ENCODE results near the gene CUL5. TPM values are rescaled to one million over a fixed set of nuclear protein-coding genes. Genes with fewer than 3 reads are reported as not detected.

The CUL5 gene
- polyA plus RNA-seq, 1 of the 3 experiments (the other 2 are of a cell fraction) = 8.0 TPM

DNA sequence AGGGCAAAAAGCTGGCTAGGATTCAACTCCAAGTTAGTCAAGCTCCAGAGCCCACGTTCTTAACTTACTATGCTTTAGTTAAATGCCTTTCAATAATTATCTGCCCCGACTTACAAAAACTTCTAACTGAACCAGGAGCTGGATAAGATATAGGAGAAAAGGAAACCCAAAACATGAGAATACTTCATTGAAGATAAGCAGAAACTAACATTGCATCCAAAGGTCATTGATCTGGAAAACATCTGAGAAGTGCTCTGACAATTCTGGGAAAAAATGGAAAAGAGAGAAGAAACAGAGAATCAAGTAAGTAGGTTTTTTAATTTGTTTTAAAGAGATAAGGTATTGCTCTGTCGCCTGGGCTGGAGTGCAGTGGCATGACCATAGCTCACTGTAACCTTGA is 139.9 kb downstream of the CUL5 start:
- no peak for DNase-seq
- H3K36me3 ChIP-seq (replicated peaks in 1 of 2; ENCODE audit: control insufficient read depth in 1 of 2, insufficient read depth in 2 of 2, low read length in 1 of 2) = peaks cover 66 to 78% of the 10 kb centered on the region in 2 experiments
- H4K20me1 ChIP-seq (ENCODE audit: insufficient read depth) = no peaks in the 10 kb centered on the region
- no peak overlapping the region; a peak in 1 of 4 replicates for H3K27ac ChIP-seq (ENCODE audit: low read depth in 2 of 2, low read length in 1 of 2)
- H3K4me2 ChIP-seq = no peak overlapping the region
- H3K9ac ChIP-seq = no peak overlapping the region
- ChIA-PET POLR2A (no interaction called here), CTCF (no interaction called here)
- H3K79me2 ChIP-seq (ENCODE audit: insufficient read depth) = no peaks in the 10 kb centered on the region
- H3K4me1 ChIP-seq (ENCODE audit: control insufficient read depth in 1 of 2, insufficient read depth in 2 of 2, low read depth in 1 of 2, low read length in 1 of 2) = peaks cover 0 to 2% of the 10 kb centered on the region in 2 experiments; a peak in 1 of 4 replicates
- H2AFZ ChIP-seq (ENCODE audit: low read depth) = no peak overlapping the region
- 77% methylated on average over 3 of the region's 3 CpGs for WGBS (ENCODE audit: low lambda C conversion rate)
- H3F3A ChIP-seq (replicated peaks; ENCODE audit: insufficient read depth) = no peaks in the 10 kb centered on the region
- H3K27me3 ChIP-seq (ENCODE audit: insufficient read depth) = no peaks in the 10 kb centered on the region
- H3K4me3 ChIP-seq (ENCODE audit: low read depth in 2 of 2, low read length in 1 of 2) = no peak overlapping the region
- TF ChIP-seq FOSL2 (IDR thresholded peaks at IDR 0.05; ENCODE audit: borderline replicate concordance, low read depth) = no peak
- no peak for TF ChIP-seq MEF2A (IDR thresholded peaks at IDR 0.05; ENCODE audit: borderline replicate concordance, low read depth)
- TF ChIP-seq, protein P1, sequence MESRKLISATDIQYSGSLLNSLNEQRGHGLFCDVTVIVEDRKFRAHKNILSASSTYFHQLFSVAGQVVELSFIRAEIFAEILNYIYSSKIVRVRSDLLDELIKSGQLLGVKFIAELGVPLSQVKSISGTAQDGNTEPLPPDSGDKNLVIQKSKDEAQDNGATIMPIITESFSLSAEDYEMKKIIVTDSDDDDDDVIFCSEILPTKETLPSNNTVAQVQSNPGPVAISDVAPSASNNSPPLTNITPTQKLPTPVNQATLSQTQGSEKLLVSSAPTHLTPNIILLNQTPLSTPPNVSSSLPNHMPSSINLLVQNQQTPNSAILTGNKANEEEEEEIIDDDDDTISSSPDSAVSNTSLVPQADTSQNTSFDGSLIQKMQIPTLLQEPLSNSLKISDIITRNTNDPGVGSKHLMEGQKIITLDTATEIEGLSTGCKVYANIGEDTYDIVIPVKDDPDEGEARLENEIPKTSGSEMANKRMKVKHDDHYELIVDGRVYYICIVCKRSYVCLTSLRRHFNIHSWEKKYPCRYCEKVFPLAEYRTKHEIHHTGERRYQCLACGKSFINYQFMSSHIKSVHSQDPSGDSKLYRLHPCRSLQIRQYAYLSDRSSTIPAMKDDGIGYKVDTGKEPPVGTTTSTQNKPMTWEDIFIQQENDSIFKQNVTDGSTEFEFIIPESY (IDR thresholded peaks at IDR 0.05; ENCODE audit: borderline replicate concordance, low read depth) = no peak
- TF ChIP-seq, protein P2, sequence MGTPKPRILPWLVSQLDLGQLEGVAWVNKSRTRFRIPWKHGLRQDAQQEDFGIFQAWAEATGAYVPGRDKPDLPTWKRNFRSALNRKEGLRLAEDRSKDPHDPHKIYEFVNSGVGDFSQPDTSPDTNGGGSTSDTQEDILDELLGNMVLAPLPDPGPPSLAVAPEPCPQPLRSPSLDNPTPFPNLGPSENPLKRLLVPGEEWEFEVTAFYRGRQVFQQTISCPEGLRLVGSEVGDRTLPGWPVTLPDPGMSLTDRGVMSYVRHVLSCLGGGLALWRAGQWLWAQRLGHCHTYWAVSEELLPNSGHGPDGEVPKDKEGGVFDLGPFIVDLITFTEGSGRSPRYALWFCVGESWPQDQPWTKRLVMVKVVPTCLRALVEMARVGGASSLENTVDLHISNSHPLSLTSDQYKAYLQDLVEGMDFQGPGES (IDR thresholded peaks at IDR 0.05; ENCODE audit: low read depth, low read length) = no peak
- TF ChIP-seq FOXM1 (IDR thresholded peaks at IDR 0.05; ENCODE audit: low read depth) = no peak
- TF ChIP-seq FOXJ3 (CRISPR knock-in tag; IDR thresholded peaks at IDR 0.05) = no peak
- TF ChIP-seq RCOR1 (IDR thresholded peaks at IDR 0.05; ENCODE audit: low read length) = no peak
- TF ChIP-seq NFIC (IDR thresholded peaks at IDR 0.05; ENCODE audit: borderline replicate concordance) = no peak
- no peaks in the 10 kb centered on the region for H3K9me3 ChIP-seq
- H3K9me2 ChIP-seq = no peaks in the 10 kb centered on the region

DNA sequence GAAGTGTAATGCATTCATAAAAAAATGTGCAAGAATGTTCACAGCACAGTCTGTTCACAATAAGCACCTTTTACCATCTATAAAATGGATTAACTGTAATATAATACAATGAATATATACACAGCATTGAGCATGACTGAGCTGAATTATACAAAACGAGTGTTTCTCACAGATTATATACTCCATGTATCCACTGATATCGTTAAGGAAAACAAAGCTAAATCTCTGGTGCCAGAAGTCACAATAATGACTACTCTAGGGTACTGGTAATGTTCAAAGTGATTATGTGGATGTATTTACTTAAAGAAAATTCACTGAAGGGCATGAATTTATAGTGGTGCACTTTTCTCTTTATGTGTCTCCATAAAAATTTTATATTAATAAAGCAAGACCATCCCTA is 145.9 kb downstream of the CUL5 start:
- ChIA-PET POLR2A (no interaction called here), CTCF (interaction anchor here (0.9 to 1.0 kb wide), 2 partner anchors 11 to 37 kb away, joined by 3 to 5 read pairs; no protein-coding TSS in a partner anchor)
- H3K4me1 ChIP-seq (ENCODE audit: control insufficient read depth in 1 of 2, insufficient read depth in 2 of 2, low read depth in 1 of 2, low read length in 1 of 2) = no peaks in the 10 kb centered on the region
- no peaks in the 10 kb centered on the region for H3K79me2 ChIP-seq (ENCODE audit: insufficient read depth)
- H3K9me3 ChIP-seq = no peaks in the 10 kb centered on the region
- H4K20me1 ChIP-seq (ENCODE audit: insufficient read depth) = no peaks in the 10 kb centered on the region
- no peak overlapping the region for H3K4me3 ChIP-seq (ENCODE audit: low read depth in 2 of 2, low read length in 1 of 2)
- no peaks in the 10 kb centered on the region for H3K27me3 ChIP-seq (ENCODE audit: insufficient read depth)
- TF ChIP-seq POLR2AphosphoS5 (IDR thresholded peaks at IDR 0.05; ENCODE audit: low read depth, low read length) (no peak), NFIC (IDR thresholded peaks at IDR 0.05; ENCODE audit: borderline replicate concordance) (no peak), ELF1 (IDR thresholded peaks at IDR 0.05) (no peak), TAF1 (IDR thresholded peaks at IDR 0.05; ENCODE audit: borderline replicate concordance, low read depth, low read length) (no peak), JUND (IDR thresholded peaks at IDR 0.05) (no peak), GATA2 (CRISPR knock-in tag; IDR thresholded peaks at IDR 0.05) (no peak)
- TF ChIP-seq, protein P3, sequence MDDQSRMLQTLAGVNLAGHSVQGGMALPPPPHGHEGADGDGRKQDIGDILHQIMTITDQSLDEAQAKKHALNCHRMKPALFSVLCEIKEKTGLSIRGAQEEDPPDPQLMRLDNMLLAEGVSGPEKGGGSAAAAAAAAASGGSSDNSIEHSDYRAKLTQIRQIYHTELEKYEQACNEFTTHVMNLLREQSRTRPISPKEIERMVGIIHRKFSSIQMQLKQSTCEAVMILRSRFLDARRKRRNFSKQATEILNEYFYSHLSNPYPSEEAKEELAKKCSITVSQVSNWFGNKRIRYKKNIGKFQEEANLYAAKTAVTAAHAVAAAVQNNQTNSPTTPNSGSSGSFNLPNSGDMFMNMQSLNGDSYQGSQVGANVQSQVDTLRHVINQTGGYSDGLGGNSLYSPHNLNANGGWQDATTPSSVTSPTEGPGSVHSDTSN (IDR thresholded peaks at IDR 0.05) = no peak
- TF ChIP-seq, protein P4, sequence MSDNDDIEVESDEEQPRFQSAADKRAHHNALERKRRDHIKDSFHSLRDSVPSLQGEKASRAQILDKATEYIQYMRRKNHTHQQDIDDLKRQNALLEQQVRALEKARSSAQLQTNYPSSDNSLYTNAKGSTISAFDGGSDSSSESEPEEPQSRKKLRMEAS (IDR thresholded peaks at IDR 0.05; ENCODE audit: low read depth) = no peak
- TF ChIP-seq, protein P5, sequence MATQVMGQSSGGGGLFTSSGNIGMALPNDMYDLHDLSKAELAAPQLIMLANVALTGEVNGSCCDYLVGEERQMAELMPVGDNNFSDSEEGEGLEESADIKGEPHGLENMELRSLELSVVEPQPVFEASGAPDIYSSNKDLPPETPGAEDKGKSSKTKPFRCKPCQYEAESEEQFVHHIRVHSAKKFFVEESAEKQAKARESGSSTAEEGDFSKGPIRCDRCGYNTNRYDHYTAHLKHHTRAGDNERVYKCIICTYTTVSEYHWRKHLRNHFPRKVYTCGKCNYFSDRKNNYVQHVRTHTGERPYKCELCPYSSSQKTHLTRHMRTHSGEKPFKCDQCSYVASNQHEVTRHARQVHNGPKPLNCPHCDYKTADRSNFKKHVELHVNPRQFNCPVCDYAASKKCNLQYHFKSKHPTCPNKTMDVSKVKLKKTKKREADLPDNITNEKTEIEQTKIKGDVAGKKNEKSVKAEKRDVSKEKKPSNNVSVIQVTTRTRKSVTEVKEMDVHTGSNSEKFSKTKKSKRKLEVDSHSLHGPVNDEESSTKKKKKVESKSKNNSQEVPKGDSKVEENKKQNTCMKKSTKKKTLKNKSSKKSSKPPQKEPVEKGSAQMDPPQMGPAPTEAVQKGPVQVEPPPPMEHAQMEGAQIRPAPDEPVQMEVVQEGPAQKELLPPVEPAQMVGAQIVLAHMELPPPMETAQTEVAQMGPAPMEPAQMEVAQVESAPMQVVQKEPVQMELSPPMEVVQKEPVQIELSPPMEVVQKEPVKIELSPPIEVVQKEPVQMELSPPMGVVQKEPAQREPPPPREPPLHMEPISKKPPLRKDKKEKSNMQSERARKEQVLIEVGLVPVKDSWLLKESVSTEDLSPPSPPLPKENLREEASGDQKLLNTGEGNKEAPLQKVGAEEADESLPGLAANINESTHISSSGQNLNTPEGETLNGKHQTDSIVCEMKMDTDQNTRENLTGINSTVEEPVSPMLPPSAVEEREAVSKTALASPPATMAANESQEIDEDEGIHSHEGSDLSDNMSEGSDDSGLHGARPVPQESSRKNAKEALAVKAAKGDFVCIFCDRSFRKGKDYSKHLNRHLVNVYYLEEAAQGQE (IDR thresholded peaks at IDR 0.05; ENCODE audit: low read depth, low read length) = no peak
- peaks cover 63 to 73% of the 10 kb centered on the region in 2 experiments for H3K36me3 ChIP-seq (replicated peaks in 1 of 2; ENCODE audit: control insufficient read depth in 1 of 2, insufficient read depth in 2 of 2, low read length in 1 of 2)
- DNase-seq = no peak
- WGBS (ENCODE audit: low lambda C conversion rate) = 82% methylated on average over 2 of the region's 2 CpGs
- H2AFZ ChIP-seq (ENCODE audit: low read depth) = no peak overlapping the region
- no peak overlapping the region for H3K9ac ChIP-seq
- no peak overlapping the region for H3K4me2 ChIP-seq
- peaks cover 14% of the 10 kb centered on the region for H3F3A ChIP-seq (replicated peaks; ENCODE audit: insufficient read depth)
- no peak overlapping the region for H3K27ac ChIP-seq (ENCODE audit: low read depth in 2 of 2, low read length in 1 of 2)
- no peaks in the 10 kb centered on the region for H3K9me2 ChIP-seq
